Hepatocyte (in vitro differentiated cells): ENCODE measurements around the gene NME1. TPM values are rescaled to one million over a fixed set of nuclear protein-coding genes. Genes with fewer than 3 reads are reported as not detected.

Experiments used
- DNase-seq: peaks from one replicate; pipeline ENCODE4 v3.0.0-alpha.2; 2016; ENCODE audit warnings: low spot score
- H2AFZ ChIP-seq: fragments of 200-600 bp; sonication (generic); 2 replicates; pipeline ENCODE4 v1.6.0; 2016; ENCODE audit warnings: antibody characterized with exemption, mild to moderate bottlenecking
- H3K27ac ChIP-seq: fragments of 200-600 bp; sonication (generic); 2 replicates; pipeline ENCODE4 v1.5.1; 2016; ENCODE audit warnings: mild to moderate bottlenecking
- H3K27me3 ChIP-seq: fragments of 200-600 bp; sonication (generic); 2 replicates; pipeline ENCODE4 v1.6.1; 2016
- H3K36me3 ChIP-seq: fragments of 200-600 bp; sonication (generic); replicated peaks from 2 replicates; pipeline ENCODE4 v1.5.1; 2016; ENCODE audit warnings: low read depth; ENCODE audit not compliant: insufficient read depth
- H3K4me1 ChIP-seq: fragments of 200-600 bp; sonication (generic); 2 replicates; pipeline ENCODE4 v1.5.1; 2016; ENCODE audit warnings: mild to moderate bottlenecking, moderate library complexity; ENCODE audit not compliant: insufficient read depth
- H3K4me2 ChIP-seq: fragments of 200-600 bp; sonication (generic); 2 replicates; pipeline ENCODE4 v1.6.0; 2016
- H3K4me3 ChIP-seq: fragments of 200-600 bp; sonication (generic); 2 replicates; pipeline ENCODE4 v1.5.1; 2016; ENCODE audit warnings: mild to moderate bottlenecking
- H3K79me2 ChIP-seq: fragments of 200-600 bp; sonication (generic); 2 replicates; pipeline ENCODE4 v1.6.0; 2017; ENCODE audit warnings: mild to moderate bottlenecking
- H3K9me2 ChIP-seq: fragments of 200-600 bp; sonication (generic); replicated peaks from 2 replicates; pipeline ENCODE4 v1.6.0; 2017; ENCODE audit warnings: mild to moderate bottlenecking; ENCODE audit not compliant: insufficient read depth
- H3K9me3 ChIP-seq: fragments of 200-600 bp; sonication (generic); 2 replicates; pipeline ENCODE4 v1.5.1; 2016; ENCODE audit warnings: low read depth, mild to moderate bottlenecking
- H4K20me1 ChIP-seq: fragments of 200-600 bp; sonication (generic); 2 replicates; pipeline ENCODE4 v1.6.0; 2016; ENCODE audit warnings: mild to moderate bottlenecking; ENCODE audit not compliant: insufficient read depth, poor library complexity, severe bottlenecking
- CTCF ChIP-seq: fragments of 200-600 bp; sonication (generic); IDR thresholded peaks from 2 replicates; pipeline ENCODE4 v1.5.1; 2016; ENCODE audit warnings: antibody characterized with exemption, mild to moderate bottlenecking; ENCODE audit not compliant: poor library complexity
- EZH2 ChIP-seq: fragments of 200-600 bp; sonication (generic); IDR thresholded peaks from 2 replicates; pipeline ENCODE4 v1.6.1; 2016; ENCODE audit warnings: antibody characterized with exemption, mild to moderate bottlenecking, borderline replicate concordance
- EZH2phosphoT487 ChIP-seq: fragments of 200-600 bp; sonication (generic); IDR thresholded peaks from one replicate; pipeline ENCODE4 v1.6.1; 2018; ENCODE audit warnings: antibody characterized with exemption, mild to moderate bottlenecking, low read depth, moderate library complexity; ENCODE audit not compliant: unreplicated experiment, severe bottlenecking
- WGBS: methylation state at CpG from one replicate; pipeline ENCODE4 v1.1.6; 2016; ENCODE audit warnings: low lambda C conversion rate; ENCODE audit errors: missing lambda C conversion rate; 5-methylcytosine and 5-hydroxymethylcytosine counted together
- polyA plus RNA-seq: library from polyadenylated mRNA; unstranded; fragments of >200 nt; fragmentation: Nextera tagmentation; extraction: Ambion mirVana; gene quantifications from 2 replicates; pipeline ENCODE4 v1.2.1, GENCODE V29; 2016
- total RNA-seq: library from RNA; depleted of rRNA; stranded (reverse); fragments of >200 nt; gene quantifications from 2 replicates; pipeline ENCODE4 v1.2.3, GENCODE V29; 2014

The NME1 gene
- total and polyA plus RNA-seq, 2 experiments from 2014 or later = 50.9 to 122 TPM

- Histone ChIP-seq H3K27ac (no peak overlapping the region), H3K4me2 (no peak overlapping the region), H4K20me1 (no peaks in the 10 kb centered on the region), H3K4me1 (no peaks in the 10 kb centered on the region), H3K9me2 (no peaks in the 10 kb centered on the region), H3K27me3 (no peaks in the 10 kb centered on the region), H3K9me3 (no peaks in the 10 kb centered on the region), H2AFZ (no peak overlapping the region), H3K4me3 (no peak overlapping the region), H3K36me3 (peaks cover 8% of the 10 kb centered on the region), H3K79me2 (no peaks in the 10 kb centered on the region)
- TF ChIP-seq CTCF (no peak), EZH2 (no peak), EZH2phosphoT487 (no peak)
- WGBS = over 99% methylated on average over 4 of the region's 4 CpGs
- DNase-seq = no peak
Measured at GRCh38 chr17:51197754-51198153, 44.4 kb downstream of the NME1 start.

GRCh38 chr17:51200295-51200694 is 46.9 kb downstream of the NME1 start:
- TF ChIP-seq CTCF (no peak), EZH2phosphoT487 (no peak), EZH2 (no peak)

GRCh38 chr17:51200846-51201245 is 47.5 kb downstream of the NME1 start:
- TF ChIP-seq EZH2 (no peak), CTCF (no peak), EZH2phosphoT487 (no peak)
- Histone ChIP-seq H2AFZ (no peak overlapping the region), H3K4me3 (no peak overlapping the region), H3K27ac (no peak overlapping the region), H3K4me2 (no peak overlapping the region), H3K79me2 (no peaks in the 10 kb centered on the region), H3K9me2 (no peaks in the 10 kb centered on the region), H3K36me3 (peaks cover 8% of the 10 kb centered on the region), H3K4me1 (no peaks in the 10 kb centered on the region), H3K9me3 (no peaks in the 10 kb centered on the region), H3K27me3 (no peaks in the 10 kb centered on the region), H4K20me1 (no peaks in the 10 kb centered on the region)
- WGBS = 97% methylated on average over 2 of the region's 2 CpGs
- no peak for DNase-seq

More at GRCh38 chr17:51200295-51200694, 46.9 kb downstream of the NME1 start:
- no peaks in the 10 kb centered on the region for H3K79me2 ChIP-seq
- DNase-seq = no peak
- H3K9me2 ChIP-seq = no peaks in the 10 kb centered on the region
- H3K4me1 ChIP-seq = no peaks in the 10 kb centered on the region
- H3K9me3 ChIP-seq = no peaks in the 10 kb centered on the region
- H3K4me2 ChIP-seq = no peak overlapping the region
- no peaks in the 10 kb centered on the region for H4K20me1 ChIP-seq
- H3K27me3 ChIP-seq = no peaks in the 10 kb centered on the region
- peaks cover 8% of the 10 kb centered on the region for H3K36me3 ChIP-seq
- no peak overlapping the region for H2AFZ ChIP-seq
- H3K4me3 ChIP-seq = no peak overlapping the region
- 98% methylated on average over 6 of the region's 6 CpGs for WGBS
- H3K27ac ChIP-seq = no peak overlapping the region

- no peak overlapping the region for H3K27ac ChIP-seq
- no peak overlapping the region for H3K4me3 ChIP-seq
- H3K36me3 ChIP-seq = peaks cover 13% of the 10 kb centered on the region
- H3K9me3 ChIP-seq = no peaks in the 10 kb centered on the region
- no peak for DNase-seq
- no peak overlapping the region for H3K4me2 ChIP-seq
- no peaks in the 10 kb centered on the region for H3K9me2 ChIP-seq
- no peaks in the 10 kb centered on the region for H3K27me3 ChIP-seq
- H3K79me2 ChIP-seq = no peaks in the 10 kb centered on the region
- TF ChIP-seq EZH2phosphoT487 (no peak), CTCF (no peak), EZH2 (no peak)
- no peak overlapping the region for H2AFZ ChIP-seq
- H4K20me1 ChIP-seq = no peaks in the 10 kb centered on the region
- H3K4me1 ChIP-seq = no peaks in the 10 kb centered on the region
Measured at GRCh38 chr17:51203838-51204237, 50.5 kb downstream of the NME1 start.
